H9 (cell line): ENCODE results near the gene ACSL3. TPM values are rescaled to one million over a fixed set of nuclear protein-coding genes. Genes with fewer than 3 reads are reported as not detected.

Experiments
- DNase-seq: peaks from one replicate; pipeline ENCODE4 v3.0.0-alpha.2; 2017
- H2AFZ ChIP-seq: one replicate; pipeline ENCODE4 v1.6.1; 2013; ENCODE audit warnings: mild to moderate bottlenecking, low read length, control low read depth, moderate library complexity
- H2AK5ac ChIP-seq: 2 replicates; pipeline ENCODE4 v1.6.1; 2013; ENCODE audit warnings: low read length, control low read depth, mixed read lengths; ENCODE audit not compliant: insufficient read length
- H2BK120ac ChIP-seq: one replicate; pipeline ENCODE4 v1.6.1; 2013; ENCODE audit warnings: low read depth, mild to moderate bottlenecking, low read length, control low read depth, inconsistent platforms; ENCODE audit not compliant: poor library complexity, severe bottlenecking
- H2BK12ac ChIP-seq: 2 replicates; pipeline ENCODE4 v1.6.1; 2013; ENCODE audit warnings: low read length, control low read depth, mixed read lengths, low read depth; ENCODE audit not compliant: insufficient read length
- H2BK15ac ChIP-seq: 2 replicates; pipeline ENCODE4 v1.6.1; 2013; ENCODE audit warnings: low read depth, low read length, control low read depth
- H2BK20ac ChIP-seq: one replicate; pipeline ENCODE4 v1.6.1; 2013; ENCODE audit warnings: low read depth, mild to moderate bottlenecking, low read length, control low read depth, inconsistent platforms; ENCODE audit not compliant: poor library complexity, severe bottlenecking
- H2BK5ac ChIP-seq: 2 replicates; pipeline ENCODE4 v1.6.1; 2013; ENCODE audit warnings: low read length, control low read depth, mixed read lengths; ENCODE audit not compliant: insufficient read length
- H3K14ac ChIP-seq: 2 replicates; pipeline ENCODE4 v1.6.1; 2013; ENCODE audit warnings: low read length, control low read depth; ENCODE audit not compliant: insufficient read depth
- H3K18ac ChIP-seq: 2 replicates; pipeline ENCODE4 v1.6.1; 2013; ENCODE audit warnings: low read depth, mild to moderate bottlenecking, mixed read lengths, low read length, control low read depth; ENCODE audit not compliant: insufficient read length
- H3K23ac ChIP-seq: 2 replicates; pipeline ENCODE4 v1.6.1; 2013; ENCODE audit warnings: low read length, control low read depth, mixed read lengths, low read depth; ENCODE audit not compliant: insufficient read length
- H3K23me2 ChIP-seq: 2 replicates; pipeline ENCODE4 v1.6.1; 2013; ENCODE audit warnings: low read depth, mild to moderate bottlenecking, mixed read lengths, low read length, control low read depth; ENCODE audit not compliant: insufficient read length, poor library complexity, severe bottlenecking
- H3K27ac ChIP-seq: 2 replicates; pipeline ENCODE4 v1.5.1; 2013; ENCODE audit warnings: low read length, control low read depth, mixed read lengths, low read depth; ENCODE audit not compliant: insufficient read length
- H3K27me3 ChIP-seq: 2 replicates; pipeline ENCODE4 v1.6.1; 2013; ENCODE audit warnings: low read length, control low read depth, inconsistent platforms; ENCODE audit not compliant: insufficient read depth
- H3K4ac ChIP-seq: 2 replicates; pipeline ENCODE4 v1.6.1; 2013; ENCODE audit warnings: low read depth, mild to moderate bottlenecking, control low read depth, inconsistent platforms, low read length, moderate library complexity
- H3K4me1 ChIP-seq: 2 replicates; pipeline ENCODE4 v1.6.1; 2013; ENCODE audit warnings: low read length, control low read depth, inconsistent platforms; ENCODE audit not compliant: insufficient read depth
- H3K4me2 ChIP-seq: 2 replicates; pipeline ENCODE4 v1.6.1; 2013; ENCODE audit warnings: low read length, control low read depth, mixed read lengths; ENCODE audit not compliant: insufficient read length, insufficient read depth
- H3K56ac ChIP-seq: 2 replicates; pipeline ENCODE4 v1.6.1; 2013; ENCODE audit warnings: low read depth, mild to moderate bottlenecking, mixed read lengths, low read length, control low read depth; ENCODE audit not compliant: insufficient read length
- H3K79me1 ChIP-seq: 2 replicates; pipeline ENCODE4 v1.6.1; 2013; ENCODE audit warnings: low read depth, mild to moderate bottlenecking, moderate library complexity, low read length, control low read depth, inconsistent platforms; ENCODE audit not compliant: insufficient read depth, poor library complexity, severe bottlenecking
- H3K79me2 ChIP-seq: 2 replicates; pipeline ENCODE4 v1.6.1; 2013; ENCODE audit warnings: low read length, control low read depth, inconsistent platforms; ENCODE audit not compliant: insufficient read depth
- H3K9ac ChIP-seq: 2 replicates; pipeline ENCODE4 v1.6.1; 2013; ENCODE audit warnings: low read length, control low read depth, mixed read lengths; ENCODE audit not compliant: insufficient read length; ENCODE audit errors: extremely low read depth
- H3K9me3 ChIP-seq: one replicate; pipeline ENCODE4 v1.6.1; 2013; ENCODE audit warnings: low read depth, low read length, inconsistent platforms; ENCODE audit not compliant: control insufficient read depth
- H3T11ph ChIP-seq: one replicate; pipeline ENCODE4 v1.6.1; 2013; ENCODE audit warnings: mild to moderate bottlenecking, low read length, control low read depth, inconsistent platforms
- H4K20me1 ChIP-seq: one replicate; pipeline ENCODE4 v1.6.1; 2013; ENCODE audit not compliant: control insufficient read depth, insufficient read length, insufficient read depth
- H4K5ac ChIP-seq: 2 replicates; pipeline ENCODE4 v1.6.1; 2013; ENCODE audit warnings: low read depth, mild to moderate bottlenecking, mixed read lengths, low read length, control low read depth; ENCODE audit not compliant: insufficient read length
- H4K8ac ChIP-seq: replicated peaks from 2 replicates; pipeline ENCODE4 v1.6.1; 2013; ENCODE audit warnings: low read length, control low read depth, mixed read lengths, low read depth; ENCODE audit not compliant: insufficient read length
- H4K91ac ChIP-seq: 2 replicates; pipeline ENCODE4 v1.6.1; 2013; ENCODE audit warnings: low read depth, mild to moderate bottlenecking, moderate library complexity, mixed read lengths, low read length, control low read depth; ENCODE audit not compliant: insufficient read length
- H3K27ac Mint-ChIP-seq, 3 experiments: 2 replicates in 2 of 3; 3 replicates in 1 of 3; pipeline ENCODE4 v1.8.0; 2020 to 2021; ENCODE audit warnings: mixed read lengths in 3 of 3, mild to moderate bottlenecking in 1 of 3, moderate library complexity in 1 of 3
- H3K27me3 Mint-ChIP-seq: 2 replicates; pipeline ENCODE4 v1.8.0; 2021; ENCODE audit warnings: low read depth, mild to moderate bottlenecking, moderate library complexity, mixed read lengths
- H3K36me3 Mint-ChIP-seq, 3 experiments: 2 replicates in 2 of 3; 3 replicates in 1 of 3; pipeline ENCODE4 v1.8.0; 2020 to 2021; ENCODE audit warnings: low read depth in 3 of 3, mixed read lengths in 3 of 3; ENCODE audit not compliant: insufficient read depth in 1 of 3
- H3K4me1 Mint-ChIP-seq, 2 experiments: 2 replicates each; pipeline ENCODE4 v1.8.0; 2020; ENCODE audit warnings: mixed read lengths in 2 of 2
- H3K4me3 Mint-ChIP-seq, 2 experiments: 2 replicates in 1 of 2; 3 replicates in 1 of 2; pipeline ENCODE4 v1.8.0; 2020 to 2021; ENCODE audit warnings: mild to moderate bottlenecking in 2 of 2, mixed read lengths in 2 of 2, moderate library complexity in 1 of 2
- H3K9me3 Mint-ChIP-seq, 2 experiments: 2 replicates in 1 of 2; 3 replicates in 1 of 2; pipeline ENCODE4 v1.8.0; 2020; ENCODE audit warnings: mild to moderate bottlenecking in 2 of 2, mixed read lengths in 2 of 2, moderate library complexity in 1 of 2
- WGBS: extraction: QIAGEN DNeasy Blood & Tissue Kit; methylation state at CpG from one replicate; pipeline ENCODE4 v1.1.7; 2013; ENCODE audit warnings: missing lambda C conversion rate, low lambda C conversion rate, mixed read lengths; ENCODE audit not compliant: insufficient read length; ENCODE audit errors: extremely low coverage; 5-methylcytosine and 5-hydroxymethylcytosine counted together
- total RNA-seq: library from RNA; stranded (reverse); gene quantifications from 2 replicates; pipeline ENCODE4 v1.2.1, GENCODE V29; 2021
- TF ChIP-seq, protein P1 (sequence below): fragments of 200-600 bp; sonication (generic); conservative IDR thresholded peaks from 3 replicates; pipeline ENCODE4 v1.8.0; 2021; ENCODE audit warnings: antibody characterized with exemption, mild to moderate bottlenecking

ACSL3 gene
- total RNA-seq, 1 experiment from 2014 or later: 60.9 TPM

DNA sequence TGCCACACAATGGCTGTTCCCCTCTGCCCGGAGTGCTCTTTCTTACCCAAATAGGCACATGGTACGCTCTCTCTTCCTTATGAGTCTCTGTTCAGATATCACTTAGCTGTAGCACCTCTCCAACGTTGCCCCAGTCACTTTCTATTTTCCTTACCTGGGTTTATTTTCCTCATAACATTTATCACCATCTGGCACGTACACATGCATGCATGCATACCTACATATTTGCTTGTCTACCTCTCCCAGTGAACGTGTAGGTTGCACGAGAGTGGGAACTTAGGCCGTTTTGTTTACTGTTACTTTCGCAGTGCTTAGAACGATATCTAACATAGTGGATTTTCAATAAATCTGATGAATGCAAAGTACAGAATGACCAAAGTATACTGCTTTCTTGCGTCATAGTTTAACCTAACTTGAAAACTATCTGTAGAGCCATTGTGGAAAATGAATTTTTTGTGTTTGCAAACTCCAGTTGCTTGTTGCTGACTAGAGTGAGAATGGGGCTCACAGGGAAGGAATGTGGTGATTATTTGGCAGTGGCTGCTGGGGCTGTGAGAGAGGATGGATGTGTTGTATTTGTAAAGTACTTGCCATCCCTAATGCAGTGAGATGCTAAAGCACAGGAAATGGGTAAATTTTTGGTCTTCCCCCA lies 47.1 kb downstream of the ACSL3 start:
- H3K36me3 Mint-ChIP-seq: peaks cover 17 to 27% (median 25%) of the 10 kb centered on the region in 3 experiments; a peak in 6 of 7 replicates
- Histone ChIP-seq H3K18ac (no peak overlapping the region), H2AFZ (no peak overlapping the region), H2AK5ac (no peak overlapping the region), H3K23ac (no peak overlapping the region), H4K8ac (no peak overlapping the region), H2BK12ac (no peak overlapping the region), H2BK5ac (peak overlapping the region; percentile 67), H3K79me1 (peaks cover 5% of the 10 kb centered on the region), H3K4me1 (peaks cover 8% of the 10 kb centered on the region; the same call in 1 of the 2 replicates), H4K91ac (no peak overlapping the region), H3K56ac (no peak overlapping the region), H3K9ac (no peak overlapping the region), H2BK120ac (no peak overlapping the region), H3K27ac (peak overlapping the region; percentile 95), H3K9me3 (no peaks in the 10 kb centered on the region), H2BK20ac (no peak overlapping the region), H3T11ph (no peak overlapping the region), H3K79me2 (peaks cover 16% of the 10 kb centered on the region), H4K20me1 (no peaks in the 10 kb centered on the region), H4K5ac (no peak overlapping the region), H3K4me2 (peak overlapping the region; percentile 17), H3K4ac (no peak overlapping the region), H3K14ac (no peak overlapping the region), H2BK15ac (no peak overlapping the region), H3K27me3 (no peaks in the 10 kb centered on the region), H3K23me2 (no peaks in the 10 kb centered on the region)
- H3K4me1 Mint-ChIP-seq: peaks cover 43 to 45% of the 10 kb centered on the region in 2 experiments
- H3K4me3 Mint-ChIP-seq: peak overlapping the region in 1 of 2 experiments; percentile 4; a peak in 2 of 5 replicates
- peak; percentile 57 for DNase-seq
- WGBS: no CpG with 5 or more reads among the region's 10 CpGs
- no peaks in the 10 kb centered on the region for H3K27me3 Mint-ChIP-seq
- H3K27ac Mint-ChIP-seq: peak overlapping the region; percentile 56 to 92 (median 59)
- H3K9me3 Mint-ChIP-seq: no peaks in the 10 kb centered on the region
- TF ChIP-seq, protein P1, sequence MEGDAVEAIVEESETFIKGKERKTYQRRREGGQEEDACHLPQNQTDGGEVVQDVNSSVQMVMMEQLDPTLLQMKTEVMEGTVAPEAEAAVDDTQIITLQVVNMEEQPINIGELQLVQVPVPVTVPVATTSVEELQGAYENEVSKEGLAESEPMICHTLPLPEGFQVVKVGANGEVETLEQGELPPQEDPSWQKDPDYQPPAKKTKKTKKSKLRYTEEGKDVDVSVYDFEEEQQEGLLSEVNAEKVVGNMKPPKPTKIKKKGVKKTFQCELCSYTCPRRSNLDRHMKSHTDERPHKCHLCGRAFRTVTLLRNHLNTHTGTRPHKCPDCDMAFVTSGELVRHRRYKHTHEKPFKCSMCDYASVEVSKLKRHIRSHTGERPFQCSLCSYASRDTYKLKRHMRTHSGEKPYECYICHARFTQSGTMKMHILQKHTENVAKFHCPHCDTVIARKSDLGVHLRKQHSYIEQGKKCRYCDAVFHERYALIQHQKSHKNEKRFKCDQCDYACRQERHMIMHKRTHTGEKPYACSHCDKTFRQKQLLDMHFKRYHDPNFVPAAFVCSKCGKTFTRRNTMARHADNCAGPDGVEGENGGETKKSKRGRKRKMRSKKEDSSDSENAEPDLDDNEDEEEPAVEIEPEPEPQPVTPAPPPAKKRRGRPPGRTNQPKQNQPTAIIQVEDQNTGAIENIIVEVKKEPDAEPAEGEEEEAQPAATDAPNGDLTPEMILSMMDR: no peak
